Ishikawa (cell line): ENCODE data around the gene CNNM2.

Experiments used
- RAD21 ChIP-seq: IDR thresholded peaks from 2 replicates; pipeline ENCODE4 v1.6.1; 2012; ENCODE audit warnings: low read depth
- TAF1 ChIP-seq: IDR thresholded peaks from 2 replicates; pipeline ENCODE4 v1.6.1; 2012; ENCODE audit warnings: low read depth, mild to moderate bottlenecking
- TEAD4 ChIP-seq: IDR thresholded peaks from 2 replicates; pipeline ENCODE4 v1.6.1; 2012
- YY1 ChIP-seq: IDR thresholded peaks from 2 replicates; pipeline ENCODE4 v1.6.1; 2012; ENCODE audit warnings: low read depth

GRCh38 chr10:103100620-103101019, 182.5 kb downstream of the CNNM2 start:
- no peak for TF ChIP-seq YY1
- no peak for TF ChIP-seq TEAD4
- TF ChIP-seq TAF1: no peak
- TF ChIP-seq RAD21: no peak
